Left colon (tissue), 2 donors: ENCODE measurements around the gene DENND2A. TPM values are rescaled to one million over a fixed set of nuclear protein-coding genes. Genes with fewer than 3 reads are reported as not detected.
"Not testable (repeated sequence)": the region's sequence is repeated elsewhere in the genome, so short reads cannot be mapped to it uniquely, and the experiment has no call there.

Source experiments
- ATAC-seq: fragments of 200-7000 bp; cut with Tn5 transposase; one replicate; pipeline ENCODE4 v1.9.1; 2020; ENCODE audit warnings: mild to moderate bottlenecking, moderate library complexity
- DNase-seq, 2 donors: peaks; one replicate each; pipeline ENCODE4 v3.0.0-alpha.2; 2020
- intact Hi-C, 2 donors: fragments of 100-400 bp; cut with DNase I in 1 of 2; cut with micrococcal nuclease in 1 of 2; formaldehyde crosslinking; loops; one replicate each; pipeline versions ENCODE4 v1.11.2 to v1.14.0; 2022; cut with DNase I, micrococcal nuclease
- long read RNA-seq: library from polyadenylated mRNA; unstranded; transcript quantifications from one replicate; pipeline ENCODE4 v2.0.0, GENCODE V29; 2021
- total RNA-seq, 2 donors: library from RNA; stranded (reverse); fragmentation: NEBNext Ultra II Directional; extraction: Animal tissue kit (Norgen Biotek cat#: 25700); gene quantifications; one replicate each; pipeline ENCODE4 v1.2.1, GENCODE V29; 2021
- donor health status: DM: no; HTN: no; CAD: no.
- donor health status: DM: yes; HTN: yes; CAD: no.

Gene DENND2A, protein sequence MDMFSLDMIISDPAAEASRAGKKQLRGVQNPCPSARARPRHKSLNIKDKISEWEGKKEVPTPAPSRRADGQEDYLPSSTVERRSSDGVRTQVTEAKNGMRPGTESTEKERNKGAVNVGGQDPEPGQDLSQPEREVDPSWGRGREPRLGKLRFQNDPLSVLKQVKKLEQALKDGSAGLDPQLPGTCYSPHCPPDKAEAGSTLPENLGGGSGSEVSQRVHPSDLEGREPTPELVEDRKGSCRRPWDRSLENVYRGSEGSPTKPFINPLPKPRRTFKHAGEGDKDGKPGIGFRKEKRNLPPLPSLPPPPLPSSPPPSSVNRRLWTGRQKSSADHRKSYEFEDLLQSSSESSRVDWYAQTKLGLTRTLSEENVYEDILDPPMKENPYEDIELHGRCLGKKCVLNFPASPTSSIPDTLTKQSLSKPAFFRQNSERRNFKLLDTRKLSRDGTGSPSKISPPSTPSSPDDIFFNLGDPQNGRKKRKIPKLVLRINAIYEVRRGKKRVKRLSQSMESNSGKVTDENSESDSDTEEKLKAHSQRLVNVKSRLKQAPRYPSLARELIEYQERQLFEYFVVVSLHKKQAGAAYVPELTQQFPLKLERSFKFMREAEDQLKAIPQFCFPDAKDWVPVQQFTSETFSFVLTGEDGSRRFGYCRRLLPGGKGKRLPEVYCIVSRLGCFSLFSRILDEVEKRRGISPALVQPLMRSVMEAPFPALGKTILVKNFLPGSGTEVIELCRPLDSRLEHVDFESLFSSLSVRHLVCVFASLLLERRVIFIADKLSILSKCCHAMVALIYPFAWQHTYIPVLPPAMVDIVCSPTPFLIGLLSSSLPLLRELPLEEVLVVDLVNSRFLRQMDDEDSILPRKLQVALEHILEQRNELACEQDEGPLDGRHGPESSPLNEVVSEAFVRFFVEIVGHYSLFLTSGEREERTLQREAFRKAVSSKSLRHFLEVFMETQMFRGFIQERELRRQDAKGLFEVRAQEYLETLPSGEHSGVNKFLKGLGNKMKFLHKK
- total RNA-seq, result 1 to 10 TPM; 6.8 to 8.2 TPM
- long read RNA-seq, partial matches to known transcripts, result 8 of 10 reads
- long read RNA-seq, other reads (novel, unspliced or antisense), result 2 of 10 reads

GRCh38 chr7:140640727-140641523 is at the start of gene DENND2A:
TSS of gene DENND2A (minus strand) at chr7:140640813. CDS start at chr7:140602397, 38,416 bp downstream.
- intact Hi-C loops, result no loop called here
- peak; percentile 50 to 64 for DNase-seq
- ATAC-seq, result peak; percentile 60

- DNase-seq, result no peak
- ATAC-seq, result no peak
- intact Hi-C loops, result no loop called here
Measured at GRCh38 chr7:140689199-140690152, 48.9 kb upstream of the DENND2A start.

DNA sequence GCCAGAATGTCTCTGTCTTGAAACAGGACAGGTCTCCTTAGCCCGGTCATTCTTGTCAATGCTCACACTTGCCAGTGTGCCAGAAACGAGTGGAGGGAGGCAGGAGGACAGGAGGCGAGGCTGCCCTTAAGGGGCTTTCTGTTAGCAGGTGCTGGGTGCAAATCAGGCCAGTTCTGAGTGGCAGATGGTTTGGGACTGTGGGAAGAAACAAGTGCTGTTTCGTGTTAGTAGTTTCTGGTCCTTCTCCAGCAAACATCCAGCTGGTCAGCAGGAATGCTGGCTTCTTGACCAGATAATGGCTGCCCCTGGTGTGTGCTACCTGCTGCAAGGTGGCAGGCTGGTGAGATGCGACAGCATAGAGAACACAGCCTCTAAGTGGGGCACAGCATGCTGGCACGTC is 47.7 kb upstream of the DENND2A start:
- intact Hi-C loops, result no loop called here
- ATAC-seq (no peak), DNase-seq (no peak)

DNA sequence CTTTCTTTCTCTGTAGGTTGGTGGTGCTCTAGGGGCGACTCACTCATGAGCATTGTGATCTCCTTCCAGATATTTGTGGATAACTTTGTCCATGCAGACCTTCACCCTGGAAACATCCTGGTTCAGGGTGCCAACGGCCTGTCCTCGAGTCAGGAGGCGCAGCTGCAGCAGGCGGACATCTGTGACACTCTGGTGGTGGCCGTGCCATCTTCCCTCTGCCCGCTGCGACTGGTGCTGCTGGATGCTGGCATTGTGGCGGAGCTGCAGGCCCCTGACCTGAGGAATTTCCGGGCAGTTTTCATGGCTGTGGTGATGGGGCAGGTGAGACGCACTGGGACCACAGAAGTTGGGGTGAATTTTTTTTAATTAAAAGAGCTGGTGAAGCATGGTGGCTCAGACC is 46.3 kb upstream of the DENND2A start:
- DNase-seq, result no peak
- ATAC-seq, result no peak
- intact Hi-C loops, result no loop called here

- DNase-seq (no peak), ATAC-seq (no peak)
- intact Hi-C loops, result no loop called here
Measured at GRCh38 chr7:140685407-140686087, 44.9 kb upstream of the DENND2A start.

GRCh38 chr7:140684066-140684950 is 43.7 kb upstream of the DENND2A start:
- ATAC-seq (no peak), DNase-seq (no peak)
- intact Hi-C loops, result no loop called here

DNA sequence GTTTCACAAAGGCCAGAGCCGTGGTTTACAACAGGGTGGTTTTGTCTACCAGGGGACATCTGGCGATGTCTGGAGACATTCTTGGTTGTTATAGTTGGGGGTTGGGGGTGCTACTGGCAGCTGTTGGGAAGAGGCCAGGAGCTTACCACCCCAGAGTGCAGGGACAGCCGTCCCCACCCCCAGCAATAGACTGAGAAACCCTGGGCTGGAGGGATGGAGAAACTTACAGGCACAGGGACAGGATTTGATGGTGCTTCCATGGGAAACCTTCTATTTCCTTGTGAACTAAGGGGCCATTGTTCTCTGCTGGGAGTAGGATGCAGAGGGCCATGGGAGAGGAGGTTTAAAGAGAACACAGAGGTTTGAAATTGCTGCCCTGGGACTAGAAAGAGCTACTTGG is 43.0 kb upstream of the DENND2A start:
- ATAC-seq, result no peak
- intact Hi-C loops, result no loop called here
- DNase-seq, result no peak

DNA sequence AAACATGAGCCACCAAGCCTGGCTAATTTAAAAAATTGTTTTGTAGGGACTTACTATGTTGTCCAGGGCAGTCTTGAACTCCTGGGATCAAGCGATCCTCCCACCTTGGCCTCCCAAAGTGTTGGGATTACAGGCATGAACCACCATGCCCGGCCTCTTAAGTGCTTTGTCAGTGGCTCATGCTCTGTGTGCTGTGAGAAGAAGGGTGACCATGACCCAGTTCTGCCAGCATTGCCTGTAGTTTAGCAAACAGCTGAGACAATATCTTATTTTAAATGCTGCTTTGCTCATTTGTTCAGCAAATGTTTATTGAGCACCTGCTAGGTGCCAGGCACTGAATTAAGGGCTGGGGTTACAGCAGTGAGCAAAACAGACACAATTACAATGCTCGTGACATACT is 41.2 kb upstream of the DENND2A start:
- intact Hi-C loops, result no loop called here
- DNase-seq (no peak), ATAC-seq (no peak)

- intact Hi-C loops, result no loop called here
- ATAC-seq, result no peak
- DNase-seq, result no peak
Measured at GRCh38 chr7:140680886-140681285, 40.3 kb upstream of the DENND2A start.

DNA sequence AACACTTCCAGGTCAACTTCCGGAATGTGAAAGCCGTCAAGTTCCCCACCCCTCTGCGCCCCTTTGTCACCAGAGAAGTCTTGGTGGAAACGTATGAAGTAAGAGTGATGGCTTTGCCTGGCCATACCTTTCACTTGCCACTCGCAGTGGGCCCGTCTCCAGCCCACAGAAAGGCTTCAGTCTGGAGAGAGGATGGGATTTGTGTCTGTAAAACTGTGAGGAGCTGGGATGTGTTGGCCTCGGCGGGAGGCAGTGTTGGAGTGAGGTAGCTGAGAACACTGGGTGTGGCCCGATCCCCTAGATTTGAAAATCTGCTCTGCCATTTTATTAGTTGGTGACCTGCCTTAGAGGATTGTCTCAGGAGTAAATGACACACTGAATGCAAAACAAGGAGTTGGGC is 38.6 kb upstream of the DENND2A start:
- intact Hi-C loops, result no loop called here
- DNase-seq (peak in 1 of 2 donors; percentile 2), ATAC-seq (no peak)

DNA sequence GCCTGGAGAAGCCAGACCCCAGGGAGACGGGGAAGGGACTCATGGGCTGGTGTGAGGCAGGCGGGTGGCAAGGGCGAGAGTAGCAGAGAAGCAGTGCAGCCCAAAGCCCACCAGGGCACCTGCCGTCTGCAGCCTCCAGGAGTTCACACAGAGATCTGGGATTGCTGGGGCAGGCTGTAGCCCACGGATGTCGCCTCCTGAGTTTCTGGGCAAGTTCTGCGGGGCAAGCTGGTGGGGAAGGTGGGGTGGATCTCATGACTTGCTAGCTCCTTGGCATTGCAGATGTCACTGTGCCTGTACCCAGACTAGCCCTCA is 38.2 kb upstream of the DENND2A start:
- no peak for ATAC-seq
- intact Hi-C loops, result no loop called here
- peak in 1 of 2 donors; percentile 1 for DNase-seq

- no peak for ATAC-seq
- intact Hi-C loops, result no loop called here
- peak in 1 of 2 donors; percentile 15 for DNase-seq
Measured at GRCh38 chr7:140678081-140678815, 37.6 kb upstream of the DENND2A start.

DNA sequence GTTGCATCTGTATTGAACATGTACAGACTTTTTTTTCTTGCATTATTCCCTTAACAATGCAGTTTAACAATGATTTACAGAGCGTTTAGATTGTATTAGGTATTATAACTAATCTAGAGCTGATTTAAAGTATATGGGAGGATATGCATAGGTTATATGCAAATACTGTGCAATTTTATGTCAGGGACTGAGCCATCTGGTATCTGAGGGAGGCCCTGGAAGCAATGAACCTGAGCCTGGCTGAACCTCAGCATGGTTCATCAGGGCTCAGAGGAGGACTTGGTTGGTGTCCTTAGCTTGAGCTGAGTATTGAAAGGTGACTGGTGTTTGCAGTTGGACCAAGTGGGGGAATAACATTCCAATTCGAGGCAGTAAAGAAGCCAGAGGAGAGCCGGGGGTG is 36.9 kb upstream of the DENND2A start:
- peak in 1 of 2 donors; percentile 11 for DNase-seq
- no peak for ATAC-seq
- intact Hi-C loops, result no loop called here

DNA sequence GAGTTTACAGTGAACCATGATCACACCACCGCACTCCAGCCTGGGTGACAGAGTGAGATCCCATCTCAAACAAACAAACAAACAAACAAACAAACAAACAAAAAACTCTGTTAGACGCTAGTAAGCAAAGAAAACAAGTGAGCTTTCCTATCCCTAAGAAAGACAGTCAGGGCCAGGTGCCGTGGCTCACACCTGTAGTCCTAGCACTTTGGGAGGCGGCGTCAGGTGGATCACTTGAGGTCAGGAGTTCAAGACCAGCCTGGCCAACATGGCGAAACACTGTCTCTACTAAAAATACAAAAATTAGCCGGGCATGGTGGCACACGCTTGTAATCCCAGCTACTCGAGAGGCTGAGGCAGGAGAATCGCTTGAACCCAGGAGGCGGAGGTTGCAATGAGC is 36.3 kb upstream of the DENND2A start:
- ATAC-seq, intact Hi-C loops: not testable (repeated sequence)
- DNase-seq, result peak in 1 of 2 donors; percentile 14

- no peak for ATAC-seq
- DNase-seq, result peak; percentile 1 to 5
Measured at GRCh38 chr7:140676306-140676705, 35.7 kb upstream of the DENND2A start.

GRCh38 chr7:140675726-140676125 is 35.1 kb upstream of the DENND2A start:
- peak in 1 of 2 donors; percentile 4 for DNase-seq
- intact Hi-C loops, result no loop called here
- ATAC-seq, result no peak

More at GRCh38 chr7:140676306-140676705, 35.7 kb upstream of the DENND2A start:
- intact Hi-C loops, result no loop called here
